Gastroesophageal sphincter (tissue), 3 donors: ENCODE data around the gene MDGA2.

Experiments used
- CTCF ChIP-seq, 4 experiments: fragments of 200-600 bp in 2 of 4; fragments of 450-650 bp in 2 of 4; sonication (generic) in 1 of 4; IDR thresholded peaks; one replicate each; pipeline ENCODE4 v1.5.1; 2017 to 2019; ENCODE audit warnings: antibody characterized with exemption in 4 of 4, mild to moderate bottlenecking in 2 of 4, moderate library complexity in 2 of 4
- POLR2A ChIP-seq, 2 donors: fragments of 450-650 bp; IDR thresholded peaks; one replicate each; pipeline ENCODE4 v1.6.1; 2017; ENCODE audit warnings: antibody characterized with exemption in 2 of 2, mild to moderate bottlenecking in 2 of 2, moderate library complexity in 1 of 2
- POLR2AphosphoS5 ChIP-seq: sonication (generic); formaldehyde crosslinking; IDR thresholded peaks from one replicate; pipeline ENCODE4 v1.6.1; 2017; ENCODE audit warnings: antibody characterized with exemption

- TF ChIP-seq CTCF (IDR thresholded peaks at IDR 0.05) (no peak), POLR2AphosphoS5 (no peak), POLR2A (IDR thresholded peaks at IDR 0.05) (no peak)
These were observed 342.5 kb downstream of the MDGA2 start for GRCh38 chr14:47332939-47333338.
